Measurements from ENCODE around the gene S100A13.
"Not testable (repeated sequence)": the region's sequence is repeated elsewhere in the genome, so short reads cannot be mapped to it uniquely, and the experiment has no call there.

S100A13 gene

DNA sequence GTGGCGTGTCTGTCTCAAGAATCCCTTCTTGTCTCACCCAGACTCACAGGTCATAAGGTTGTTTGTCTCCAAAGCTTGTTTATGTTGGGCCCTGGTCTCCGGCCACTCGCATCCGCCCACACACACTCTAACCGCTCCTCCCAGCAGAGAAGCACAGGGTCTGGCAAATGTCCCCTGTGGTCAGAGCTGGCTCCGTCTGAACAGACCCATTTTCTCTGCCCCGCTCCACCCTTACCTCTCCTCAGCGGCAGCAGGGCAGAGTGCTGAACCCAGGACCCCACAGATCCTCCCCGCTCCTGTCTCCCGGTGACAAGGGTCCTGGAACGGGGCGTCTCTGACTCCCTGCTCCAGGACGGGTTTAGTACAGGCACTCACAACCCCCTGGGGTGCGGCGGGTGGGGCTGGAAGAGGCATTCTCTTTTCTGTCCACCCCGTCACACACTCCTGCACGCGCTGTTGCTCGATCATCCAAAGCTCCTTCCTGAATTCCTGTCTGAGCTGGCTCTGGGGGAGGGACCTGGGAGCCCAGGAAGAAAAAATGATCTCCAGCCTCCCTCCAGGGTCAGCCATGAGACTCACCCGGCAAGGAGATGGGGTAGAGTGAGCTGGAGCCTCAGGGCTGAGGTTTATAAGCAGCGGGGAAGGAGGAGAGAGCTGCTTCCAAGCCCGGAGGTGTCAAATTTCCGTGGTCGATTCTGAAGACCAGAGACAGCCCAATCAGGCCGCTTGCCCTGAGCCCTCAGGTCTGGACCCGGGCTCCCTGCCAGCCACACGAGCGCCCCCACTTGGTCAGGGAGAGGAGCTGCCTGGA, at the start of gene S100A13:
S100A13 (minus strand) TSS at position 602 of the 811 bp plus-strand sequence. CDS start 1,033 bp downstream, outside the sequence.
- DNase-seq (ENCODE audit: insufficient read length, low spot score), result peak; percentile 93
- no peak for FAIRE-seq

GRCh38 chr1:153673511-153673910, 46.2 kb upstream of the S100A13 start:
- DNase-seq (ENCODE audit: insufficient read length, low spot score) (no peak), FAIRE-seq (no peak)

DNA sequence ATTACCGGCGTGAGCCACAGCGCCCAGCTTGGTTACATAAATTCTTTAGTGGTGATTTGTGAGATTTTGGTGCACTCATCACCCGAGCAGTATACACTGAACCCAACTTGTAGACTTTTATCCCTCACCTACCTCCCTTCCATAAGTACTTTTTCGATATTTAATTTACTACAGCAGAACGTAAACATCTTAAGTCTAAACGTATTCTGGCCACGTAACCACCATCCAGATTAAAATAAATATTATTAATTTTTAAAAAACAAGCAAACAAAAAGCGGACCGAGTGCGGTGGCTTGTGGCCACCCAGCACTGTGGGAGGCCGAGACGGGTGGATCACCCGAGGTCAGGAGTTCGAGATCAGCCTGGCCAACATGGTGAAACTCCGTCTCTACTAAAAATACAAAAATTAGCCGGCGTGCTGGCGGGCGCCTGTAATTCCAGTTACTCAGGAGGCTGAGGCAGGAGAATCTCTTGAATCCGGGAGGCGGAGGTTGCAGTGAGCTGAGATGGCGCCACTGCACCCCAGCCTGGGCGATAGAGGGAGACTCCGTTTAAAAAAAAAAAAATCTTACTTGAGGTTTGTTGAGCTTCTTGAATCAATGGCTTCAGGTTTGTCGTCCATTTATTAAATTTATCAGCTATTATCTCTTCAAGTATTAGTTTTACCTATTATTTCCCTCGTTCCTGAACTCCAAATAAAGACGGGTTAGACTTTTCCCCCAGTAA, 44.5 kb upstream of the S100A13 start:
- not testable (repeated sequence) for DNase-seq (ENCODE audit: insufficient read length, low spot score); FAIRE-seq

DNA sequence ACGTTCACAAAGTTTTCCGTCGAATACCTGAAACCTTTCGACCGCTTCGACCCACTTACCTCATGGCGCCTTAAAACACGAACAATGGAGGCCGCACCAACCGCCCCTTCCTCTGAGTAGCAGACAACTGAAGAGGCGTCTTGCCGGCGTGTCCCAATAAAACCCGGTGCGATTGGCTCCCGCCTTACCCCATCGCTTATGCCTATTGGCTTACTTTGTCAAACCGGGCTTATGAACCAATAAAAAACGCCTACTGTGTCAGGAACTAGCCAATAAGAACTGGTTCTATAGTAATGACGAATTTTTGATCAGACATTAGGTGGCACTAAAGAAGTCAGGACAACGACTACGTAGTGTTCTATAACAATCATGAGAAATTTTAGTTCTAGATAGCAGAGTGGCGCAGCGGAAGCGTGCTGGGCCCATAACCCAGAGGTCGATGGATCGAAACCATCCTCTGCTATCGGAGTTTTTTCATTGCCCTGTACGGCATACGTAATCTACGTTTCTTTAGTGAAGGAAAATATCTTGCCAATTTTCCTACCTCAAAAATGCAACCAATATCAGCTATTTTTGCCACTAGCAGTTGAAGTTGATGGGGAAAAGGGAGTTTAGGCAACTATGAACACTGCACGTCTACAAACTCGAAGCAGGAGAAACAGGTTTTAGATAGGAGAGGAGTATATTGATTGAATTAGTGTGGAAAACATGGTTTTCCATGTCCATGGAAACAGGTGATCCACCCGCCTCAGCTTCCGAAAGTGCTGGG, 43.7 kb upstream of the S100A13 start, which contains the start of gene ILF2:
ILF2 (minus strand) TSS at position 135 of the 769 bp plus-strand sequence; CDS start at position 64, 71 bp downstream.
- FAIRE-seq, result peak; percentile 13
- DNase-seq (ENCODE audit: insufficient read length, low spot score), result peak; percentile 99

DNA sequence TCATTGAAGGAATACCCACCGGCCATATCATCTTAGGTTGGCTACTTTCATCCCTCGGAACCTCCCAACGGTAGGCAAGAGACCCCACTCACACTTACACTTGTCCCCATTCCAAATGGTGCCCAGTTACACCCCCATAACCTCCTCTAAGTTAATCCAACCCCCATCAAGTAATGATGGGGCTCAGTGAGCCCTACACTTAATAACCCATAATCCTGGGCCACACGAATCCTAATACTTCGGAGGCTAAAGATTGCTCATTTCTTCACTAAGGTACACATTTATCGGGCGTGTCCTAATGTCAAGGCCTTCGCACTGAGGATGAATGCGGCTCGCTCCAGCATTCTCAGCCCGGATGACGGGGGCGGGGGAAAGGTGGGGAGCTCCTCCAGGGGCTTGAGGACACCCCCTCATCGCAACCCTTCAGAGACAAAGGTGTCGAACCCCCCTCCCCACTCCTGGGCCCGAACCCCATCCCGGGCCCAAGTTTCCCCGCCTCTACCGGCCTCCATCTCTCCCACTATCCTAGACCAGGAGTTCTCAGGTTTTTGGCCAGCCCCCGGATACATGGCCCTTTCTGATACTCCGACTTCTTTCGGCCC, 43.1 kb upstream of the S100A13 start:
- no peak for FAIRE-seq
- no peak for DNase-seq (ENCODE audit: insufficient read length, low spot score)

- FAIRE-seq, result no peak
- DNase-seq (ENCODE audit: insufficient read length, low spot score), result no peak
These were observed 42.3 kb upstream of the S100A13 start for GRCh38 chr1:153669606-153670005.

DNA sequence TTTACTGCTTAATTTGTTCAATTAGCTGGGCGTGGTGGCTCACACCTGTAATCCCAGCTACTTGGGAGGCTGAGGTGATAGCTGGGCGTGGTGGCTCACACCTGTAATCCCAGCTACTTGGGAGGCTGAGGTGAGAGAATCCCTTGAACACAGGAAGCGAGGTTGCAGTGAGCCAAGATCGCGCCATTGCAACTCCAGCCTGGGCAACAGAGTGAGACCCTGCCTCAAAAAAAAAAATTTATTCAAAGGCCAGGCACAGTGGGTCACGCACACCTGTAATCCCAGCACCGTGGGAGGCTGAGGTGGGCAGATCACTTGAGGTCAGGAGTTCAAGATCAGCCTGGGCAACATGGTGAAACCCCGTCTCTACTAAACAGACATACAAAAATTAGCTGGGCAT, 41.4 kb upstream of the S100A13 start:
- not testable (repeated sequence) for DNase-seq (ENCODE audit: insufficient read length, low spot score); FAIRE-seq

DNA sequence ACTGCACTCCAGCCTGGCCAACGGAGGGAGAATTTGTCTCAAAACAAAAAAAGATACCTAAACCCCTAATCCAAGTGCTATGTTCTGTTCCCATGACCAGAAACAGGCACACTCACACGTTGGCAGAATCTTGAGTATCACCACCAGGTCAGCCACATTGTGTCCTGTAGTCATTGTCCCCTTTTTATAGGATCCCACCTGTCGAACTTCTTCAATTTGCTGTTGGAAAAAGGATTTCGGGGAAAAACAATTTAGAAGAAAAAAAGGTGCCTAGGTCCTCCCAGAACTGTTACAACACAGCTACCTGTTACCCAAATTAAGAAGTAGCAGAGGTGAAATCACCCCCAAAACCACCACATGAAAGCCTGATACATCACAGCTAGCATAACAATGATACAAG, 40.1 kb upstream of the S100A13 start:
- no peak for FAIRE-seq

DNA sequence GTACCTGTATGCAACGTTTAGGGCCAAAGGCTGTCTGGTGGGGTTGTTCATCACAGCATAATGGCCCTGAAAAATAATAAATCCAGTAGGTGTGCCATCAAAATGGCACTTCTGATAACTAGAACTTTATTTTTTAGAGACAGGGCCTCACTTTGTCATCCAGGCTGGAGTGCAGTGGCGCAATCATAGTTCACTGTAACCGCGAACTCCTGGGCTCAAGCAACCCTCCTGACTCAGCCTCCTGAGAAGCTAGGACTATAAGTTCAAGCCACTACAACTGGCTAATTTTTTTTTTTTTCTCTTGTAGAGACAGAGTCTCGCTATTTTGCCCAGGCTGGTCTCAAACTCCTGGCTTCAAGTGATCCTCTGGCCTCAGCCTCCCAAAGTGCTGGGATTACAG, 35.9 kb upstream of the S100A13 start:
- no peak for DNase-seq (ENCODE audit: insufficient read length, low spot score)

More for the DNA sequence above, 40.1 kb upstream of the S100A13 start:
- DNase-seq (ENCODE audit: insufficient read length, low spot score), result no peak

GRCh38 chr1:153662269-153662668, 35.0 kb upstream of the S100A13 start:
- FAIRE-seq (no peak), DNase-seq (ENCODE audit: insufficient read length, low spot score) (no peak)

More for the DNA sequence above, 35.9 kb upstream of the S100A13 start:
- no peak for FAIRE-seq

- FAIRE-seq, result no peak
- no peak for DNase-seq (ENCODE audit: insufficient read length, low spot score)
These were observed 33.9 kb upstream of the S100A13 start for GRCh38 chr1:153661111-153661708.

DNA sequence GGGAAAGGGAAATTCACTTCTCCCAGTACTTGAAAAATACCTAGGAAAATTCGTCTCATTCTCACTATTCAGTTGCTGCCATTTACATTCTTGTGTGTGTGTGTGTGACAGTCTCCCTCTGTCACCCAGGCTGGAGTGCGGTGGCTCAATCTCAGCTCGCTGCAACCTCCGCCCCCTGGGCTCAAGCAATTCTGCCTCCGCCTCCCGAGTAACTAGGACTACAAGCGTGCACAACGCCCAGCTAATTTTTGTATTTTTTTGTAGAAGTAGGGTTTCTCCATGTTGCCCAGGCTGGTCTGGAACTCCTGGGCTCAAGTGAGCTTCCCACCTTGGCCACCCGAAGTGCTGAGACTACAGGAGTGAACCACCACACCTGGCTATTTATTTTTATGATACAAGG, 32.4 kb upstream of the S100A13 start:
- no peak for DNase-seq (ENCODE audit: insufficient read length, low spot score)
- FAIRE-seq, result no peak

GRCh38 chr1:153659175-153659534, 31.9 kb upstream of the S100A13 start:
- FAIRE-seq (no peak), DNase-seq (ENCODE audit: insufficient read length, low spot score) (no peak)

- peak; percentile 86 for DNase-seq (ENCODE audit: insufficient read length, low spot score)
- FAIRE-seq, result no peak
These were observed 31.3 kb upstream of the S100A13 start, which contains the start of gene SNAPIN for GRCh38 chr1:153658400-153659174. Gene SNAPIN (plus strand): TSS chr1:153658703. CDS start chr1:153658744, 41 bp downstream.

DNA sequence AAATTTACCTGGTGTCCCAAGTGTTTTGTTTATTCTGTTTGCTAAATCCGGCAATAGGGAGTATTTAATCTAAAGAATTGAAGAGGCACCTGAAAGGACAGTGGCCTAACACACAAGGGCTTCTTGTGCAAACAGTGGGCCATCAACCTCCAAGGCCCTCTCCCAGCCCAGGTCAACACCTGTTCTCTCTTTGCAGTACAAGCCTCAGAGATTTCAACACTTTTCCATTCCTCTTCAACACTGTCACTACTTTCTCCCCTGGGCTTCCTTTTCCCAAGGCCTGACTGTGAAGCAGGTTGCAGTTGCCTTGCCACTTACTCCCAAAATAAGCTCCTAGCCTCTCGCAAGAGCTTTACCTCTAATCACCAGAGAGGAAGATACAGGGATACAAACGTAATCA, 28.0 kb upstream of the S100A13 start:
- DNase-seq (ENCODE audit: insufficient read length, low spot score) (no peak), FAIRE-seq (no peak)

- FAIRE-seq, result no peak
- DNase-seq (ENCODE audit: insufficient read length, low spot score), result no peak
These were observed 25.6 kb upstream of the S100A13 start for GRCh38 chr1:153652805-153653500.

DNA sequence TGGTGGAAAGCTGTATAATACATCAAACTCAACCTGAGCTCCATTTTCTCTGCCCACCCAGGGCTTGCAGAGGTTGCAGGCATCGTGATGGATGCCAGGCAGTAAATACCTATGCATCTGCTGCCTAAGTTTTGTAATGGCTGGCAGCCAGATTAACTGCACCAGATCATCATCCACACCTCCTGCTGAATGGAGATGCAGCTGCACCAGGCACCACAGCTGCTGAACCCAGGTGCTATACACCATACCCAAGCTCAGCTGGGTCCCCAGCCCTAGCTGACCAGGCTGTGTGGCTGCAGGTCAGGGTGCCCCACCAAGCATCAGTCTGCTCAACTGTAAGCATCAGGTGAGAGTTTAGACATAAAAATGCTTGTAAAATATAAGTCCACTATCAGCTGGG, 24.5 kb upstream of the S100A13 start:
- DNase-seq (ENCODE audit: insufficient read length, low spot score), result no peak
- FAIRE-seq, result no peak

- no peak for FAIRE-seq
- DNase-seq (ENCODE audit: insufficient read length, low spot score), result no peak
These were observed 22.5 kb upstream of the S100A13 start for GRCh38 chr1:153649863-153650235.
